Measurements from ENCODE around the gene SLC24A4. TPM values are rescaled to one million over a fixed set of nuclear protein-coding genes. Genes with fewer than 3 reads are reported as not detected.
"Not testable (repeated sequence)": the region's sequence is repeated elsewhere in the genome, so short reads cannot be mapped to it uniquely, and the experiment has no call there.

The SLC24A4 gene
- total RNA-seq, 1 experiment from 2014 or later, result under 0.01 TPM

GRCh38 chr14:92400579-92401444 lies 77.8 kb downstream of the SLC24A4 start:
- no peak for DNase-seq (ENCODE audit: extremely low read depth, low read depth)

- no peak for DNase-seq (ENCODE audit: extremely low read depth, low read depth)
These were observed 78.6 kb downstream of the SLC24A4 start for GRCh38 chr14:92401561-92401960.

- DNase-seq (ENCODE audit: extremely low read depth, low read depth), result not testable (repeated sequence)
These were observed 79.5 kb downstream of the SLC24A4 start for GRCh38 chr14:92402500-92402899.

DNA sequence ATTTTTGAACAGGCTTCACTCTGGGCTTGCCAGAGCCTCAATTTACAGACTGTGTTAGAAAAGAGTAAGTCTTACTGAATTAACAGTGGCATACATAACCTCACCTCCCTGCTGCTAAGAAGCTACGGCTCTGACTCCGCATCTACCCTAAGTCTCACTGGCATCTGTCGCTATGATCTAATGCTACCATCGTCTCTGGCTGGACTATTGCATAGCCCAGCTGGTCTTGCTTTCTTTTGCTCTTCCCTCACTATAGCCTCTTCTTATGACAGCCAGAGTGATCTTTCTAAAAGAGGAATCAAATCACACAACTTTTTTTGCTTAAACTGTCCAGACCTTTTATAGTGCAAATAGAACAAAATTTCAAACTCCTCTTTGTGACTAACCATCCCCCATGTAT lies 81.1 kb downstream of the SLC24A4 start:
- DNase-seq (ENCODE audit: extremely low read depth, low read depth), result no peak

- no peak for DNase-seq (ENCODE audit: extremely low read depth, low read depth)
These were observed 81.5 kb downstream of the SLC24A4 start for GRCh38 chr14:92404421-92404820.

DNA sequence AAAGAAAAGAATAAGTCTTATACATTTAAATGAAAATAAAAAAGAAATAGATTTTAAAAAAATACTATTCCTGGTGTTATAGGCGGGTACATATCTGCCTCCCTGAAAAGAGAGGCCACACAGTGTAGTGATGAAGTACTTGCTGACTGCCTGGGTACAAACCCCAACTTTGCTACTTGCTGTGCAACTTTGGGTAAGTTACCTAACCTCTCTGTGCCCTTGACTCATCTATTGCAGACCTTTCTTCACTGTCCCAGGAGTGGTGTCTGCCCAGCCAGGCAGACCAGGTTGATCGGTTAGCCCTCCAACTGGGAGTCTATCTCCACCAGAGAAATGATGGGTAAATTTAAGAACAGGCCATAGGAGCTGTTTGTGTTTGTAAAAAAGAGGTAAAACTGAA lies 82.0 kb downstream of the SLC24A4 start:
- DNase-seq (ENCODE audit: extremely low read depth, low read depth), result no peak

- DNase-seq (ENCODE audit: extremely low read depth, low read depth), result no peak
These were observed 84.4 kb downstream of the SLC24A4 start for GRCh38 chr14:92407410-92407809.

DNA sequence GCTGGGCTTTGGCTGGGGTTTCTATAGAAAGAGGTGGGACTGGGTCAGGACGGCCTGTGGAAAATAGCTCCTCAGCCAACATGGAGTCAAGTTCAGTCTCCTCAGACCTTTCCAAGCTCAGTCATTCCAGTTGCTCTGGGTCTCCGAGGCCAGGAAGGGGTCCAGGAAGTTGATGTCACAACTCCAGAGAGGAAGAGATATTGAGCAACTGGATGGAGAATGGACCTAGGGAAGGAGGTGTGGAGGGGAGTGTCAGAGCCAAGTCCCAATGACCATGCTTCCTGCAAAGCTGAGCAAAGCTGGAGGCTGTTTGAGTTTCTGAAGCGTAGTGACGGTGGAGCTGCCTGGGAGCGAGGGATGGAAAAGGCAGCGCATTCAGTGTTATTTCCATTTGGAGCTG lies 86.1 kb downstream of the SLC24A4 start:
- no peak for DNase-seq (ENCODE audit: extremely low read depth, low read depth)

DNA sequence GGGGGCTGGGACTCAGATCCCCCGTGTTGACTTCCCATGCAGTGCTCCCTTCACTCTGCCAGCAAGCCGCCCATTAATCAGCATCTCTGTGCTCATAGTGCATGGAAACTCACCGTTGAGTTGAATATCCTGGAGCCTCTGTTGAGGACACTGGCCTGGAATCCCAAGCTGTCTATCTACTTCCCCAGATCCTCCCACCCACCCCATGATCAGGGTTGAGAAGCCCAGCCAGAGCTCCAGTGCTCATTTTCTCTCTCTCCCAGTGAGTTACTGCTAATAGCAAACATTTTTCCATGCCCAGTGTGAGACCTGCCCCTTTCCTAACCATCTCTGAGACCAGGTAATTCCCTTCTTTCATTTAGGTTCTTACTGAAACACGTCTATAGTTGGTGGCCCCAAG lies 88.2 kb downstream of the SLC24A4 start:
- DNase-seq (ENCODE audit: extremely low read depth, low read depth), result no peak

DNA sequence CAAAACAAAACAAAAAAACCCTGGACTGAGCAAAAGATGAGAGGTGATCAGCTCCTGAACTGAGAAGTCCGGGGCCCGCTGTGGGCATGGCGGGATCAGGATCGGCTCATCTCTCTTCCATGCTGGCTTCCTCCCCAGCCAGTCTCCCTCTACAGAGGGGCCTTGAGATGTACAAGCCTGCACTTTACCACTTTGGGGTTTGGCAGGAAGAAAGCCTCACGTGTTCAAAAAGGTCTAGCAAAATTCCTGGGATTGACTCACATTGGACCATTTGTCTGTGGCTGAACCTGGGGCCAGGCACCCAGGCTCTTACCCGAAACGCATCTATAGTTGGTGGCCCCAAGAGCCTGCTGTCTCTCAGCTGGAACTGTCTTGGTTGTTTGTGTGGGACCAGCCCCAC lies 89.0 kb downstream of the SLC24A4 start:
- no peak for DNase-seq (ENCODE audit: extremely low read depth, low read depth)

- DNase-seq (ENCODE audit: extremely low read depth, low read depth), result no peak
These were observed 89.9 kb downstream of the SLC24A4 start for GRCh38 chr14:92412912-92413311.

GRCh38 chr14:92413379-92413778 lies 90.4 kb downstream of the SLC24A4 start:
- DNase-seq (ENCODE audit: extremely low read depth, low read depth), result no peak

GRCh38 chr14:92414690-92415445 lies 91.9 kb downstream of the SLC24A4 start:
- DNase-seq (ENCODE audit: extremely low read depth, low read depth), result no peak

DNA sequence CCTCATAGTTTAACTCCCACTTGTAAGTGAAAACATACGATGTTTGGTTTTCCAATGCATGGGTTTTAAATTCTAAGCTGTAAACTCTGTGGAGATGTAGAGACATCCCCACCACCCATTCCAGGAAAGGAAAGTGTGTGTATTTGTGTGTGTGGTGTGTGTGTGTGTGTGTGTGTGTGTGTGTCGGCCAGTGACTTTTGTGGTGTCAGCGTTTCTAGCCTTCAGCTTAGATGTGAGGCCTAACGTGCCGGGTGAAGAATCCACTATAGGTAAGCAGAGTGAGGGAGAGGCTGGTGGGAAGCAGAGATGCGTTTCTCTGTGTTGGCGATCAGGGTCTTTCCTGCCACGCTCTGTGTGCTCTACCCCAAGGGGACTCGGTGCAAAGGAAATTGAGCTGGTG lies 93.0 kb downstream of the SLC24A4 start:
- no peak for DNase-seq (ENCODE audit: extremely low read depth, low read depth)

- DNase-seq (ENCODE audit: extremely low read depth, low read depth), result no peak
These were observed 93.6 kb downstream of the SLC24A4 start for GRCh38 chr14:92416544-92416943.

- no peak for DNase-seq (ENCODE audit: extremely low read depth, low read depth)
These were observed 94.8 kb downstream of the SLC24A4 start for GRCh38 chr14:92417759-92418158.

- no peak for DNase-seq (ENCODE audit: extremely low read depth, low read depth)
These were observed 98.8 kb downstream of the SLC24A4 start for GRCh38 chr14:92421751-92422150.

GRCh38 chr14:92425101-92425500 lies 102.1 kb downstream of the SLC24A4 start:
- no peak for DNase-seq (ENCODE audit: extremely low read depth, low read depth)

- no peak for DNase-seq (ENCODE audit: extremely low read depth, low read depth)
These were observed 103.3 kb downstream of the SLC24A4 start for GRCh38 chr14:92426237-92426636.

GRCh38 chr14:92427096-92427495 lies 104.1 kb downstream of the SLC24A4 start:
- no peak for DNase-seq (ENCODE audit: extremely low read depth, low read depth)

- DNase-seq (ENCODE audit: extremely low read depth, low read depth), result no peak
These were observed 107.7 kb downstream of the SLC24A4 start for GRCh38 chr14:92430686-92431085.

GRCh38 chr14:92431199-92431725 lies 108.3 kb downstream of the SLC24A4 start:
- no peak for DNase-seq (ENCODE audit: extremely low read depth, low read depth)

Data from NCI-H460 (cell line).